Measurements from ENCODE around the gene TSC22D4.

Gene TSC22D4

GRCh38 chr7:100435401-100436304, 43.4 kb downstream of the TSC22D4 start:
- TF ChIP-seq CTCF (IDR thresholded peaks at IDR 0.05): no peak
- intact Hi-C loops (cut with DNase I; ENCODE audit: low total_unique reads): no loop called here
- Histone ChIP-seq H3K4me3 (peak overlapping the region; percentile 63 to 72), H3K9me3 (no peaks in the 10 kb centered on the region), H3K27ac (peak overlapping the region; percentile 79 to 95), H3K4me1 (peaks cover 0 to 45% (median 35%) of the 10 kb centered on the region in 4 donors), H3K27me3 (no peaks in the 10 kb centered on the region), H3K36me3 (peaks cover 11 to 32% (median 31%) of the 10 kb centered on the region in 3 donors)
- DNase-seq: peak in 1 of 2 donors; percentile 75

- TF ChIP-seq CTCF (IDR thresholded peaks at IDR 0.05): no peak
- DNase-seq: no peak
- intact Hi-C loops (cut with DNase I; ENCODE audit: low total_unique reads): no loop called here
- peak overlapping the region; percentile 63 to 72 for H3K4me3 ChIP-seq
- peaks cover 0 to 51% (median 39%) of the 10 kb centered on the region in 4 donors for H3K4me1 ChIP-seq
- H3K36me3 ChIP-seq: peaks cover 11 to 32% (median 31%) of the 10 kb centered on the region in 3 donors
- H3K27ac ChIP-seq: peak overlapping the region; percentile 79 to 95
- H3K27me3 ChIP-seq: no peaks in the 10 kb centered on the region
- H3K9me3 ChIP-seq: no peaks in the 10 kb centered on the region
Measured at GRCh38 chr7:100434297-100435144, 44.5 kb downstream of the TSC22D4 start.

- no peak overlapping the region for H3K27ac ChIP-seq
- H3K4me3 ChIP-seq: no peak overlapping the region
- H3K36me3 ChIP-seq: peaks cover 11 to 32% (median 31%) of the 10 kb centered on the region in 3 donors
- H3K27me3 ChIP-seq: no peaks in the 10 kb centered on the region
- intact Hi-C loops (cut with DNase I; ENCODE audit: low total_unique reads): no loop called here
- TF ChIP-seq CTCF (IDR thresholded peaks at IDR 0.05): no peak
- no peaks in the 10 kb centered on the region for H3K9me3 ChIP-seq
- DNase-seq: no peak
- H3K4me1 ChIP-seq: peaks cover 0 to 51% (median 39%) of the 10 kb centered on the region in 4 donors
Measured at GRCh38 chr7:100433592-100434296, 45.3 kb downstream of the TSC22D4 start.

GRCh38 chr7:100433276-100433591, 45.8 kb downstream of the TSC22D4 start:
- Histone ChIP-seq H3K27ac (no peak overlapping the region), H3K4me1 (peaks cover 0 to 51% (median 39%) of the 10 kb centered on the region in 4 donors), H3K36me3 (peaks cover 11 to 32% (median 31%) of the 10 kb centered on the region in 3 donors), H3K4me3 (no peak overlapping the region), H3K9me3 (no peaks in the 10 kb centered on the region), H3K27me3 (no peaks in the 10 kb centered on the region)
- intact Hi-C loops (cut with DNase I; ENCODE audit: low total_unique reads): no loop called here
- no peak for TF ChIP-seq CTCF (IDR thresholded peaks at IDR 0.05)
- DNase-seq: no peak

GRCh38 chr7:100432621-100433275, 46.3 kb downstream of the TSC22D4 start:
- no peaks in the 10 kb centered on the region for H3K9me3 ChIP-seq
- DNase-seq: no peak
- TF ChIP-seq CTCF (IDR thresholded peaks at IDR 0.05): no peak
- intact Hi-C loops (cut with DNase I; ENCODE audit: low total_unique reads): no loop called here
- H3K27ac ChIP-seq: peak overlapping the region in 1 of 2 donors; percentile 3
- peaks cover 0 to 55% (median 40%) of the 10 kb centered on the region in 4 donors for H3K4me1 ChIP-seq
- peaks cover 11 to 32% (median 31%) of the 10 kb centered on the region in 3 donors for H3K36me3 ChIP-seq
- H3K4me3 ChIP-seq: no peak overlapping the region
- H3K27me3 ChIP-seq: no peaks in the 10 kb centered on the region
